ENCODE data around the gene INSC.

INSC gene

DNA sequence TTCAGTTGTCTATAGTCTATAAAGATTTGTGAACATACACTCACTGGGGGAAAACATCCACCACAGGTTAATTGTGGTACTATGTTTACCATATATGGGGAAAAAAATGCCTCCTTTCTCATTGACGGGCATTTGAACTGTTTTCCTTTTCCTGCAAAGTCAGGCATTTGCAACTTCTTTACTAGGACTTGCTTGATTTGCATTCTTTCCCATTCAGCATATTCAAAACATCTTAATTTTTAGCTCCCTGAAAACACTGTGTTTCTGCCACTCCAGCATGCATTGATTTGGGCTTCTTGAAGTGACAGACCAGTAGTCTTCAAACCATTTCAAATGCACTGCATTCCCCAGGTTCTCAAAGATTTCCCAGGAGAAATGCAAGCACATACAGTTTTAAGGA, 67.6 kb downstream of the INSC start:
- TF ChIP-seq, protein P1, sequence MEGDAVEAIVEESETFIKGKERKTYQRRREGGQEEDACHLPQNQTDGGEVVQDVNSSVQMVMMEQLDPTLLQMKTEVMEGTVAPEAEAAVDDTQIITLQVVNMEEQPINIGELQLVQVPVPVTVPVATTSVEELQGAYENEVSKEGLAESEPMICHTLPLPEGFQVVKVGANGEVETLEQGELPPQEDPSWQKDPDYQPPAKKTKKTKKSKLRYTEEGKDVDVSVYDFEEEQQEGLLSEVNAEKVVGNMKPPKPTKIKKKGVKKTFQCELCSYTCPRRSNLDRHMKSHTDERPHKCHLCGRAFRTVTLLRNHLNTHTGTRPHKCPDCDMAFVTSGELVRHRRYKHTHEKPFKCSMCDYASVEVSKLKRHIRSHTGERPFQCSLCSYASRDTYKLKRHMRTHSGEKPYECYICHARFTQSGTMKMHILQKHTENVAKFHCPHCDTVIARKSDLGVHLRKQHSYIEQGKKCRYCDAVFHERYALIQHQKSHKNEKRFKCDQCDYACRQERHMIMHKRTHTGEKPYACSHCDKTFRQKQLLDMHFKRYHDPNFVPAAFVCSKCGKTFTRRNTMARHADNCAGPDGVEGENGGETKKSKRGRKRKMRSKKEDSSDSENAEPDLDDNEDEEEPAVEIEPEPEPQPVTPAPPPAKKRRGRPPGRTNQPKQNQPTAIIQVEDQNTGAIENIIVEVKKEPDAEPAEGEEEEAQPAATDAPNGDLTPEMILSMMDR (IDR thresholded peaks at IDR 0.05; ENCODE audit: borderline replicate concordance, insufficient read depth, low read depth, low read length): no peak
- H3K4me3 ChIP-seq (ENCODE audit: low read depth, low read length): no peak overlapping the region

DNA sequence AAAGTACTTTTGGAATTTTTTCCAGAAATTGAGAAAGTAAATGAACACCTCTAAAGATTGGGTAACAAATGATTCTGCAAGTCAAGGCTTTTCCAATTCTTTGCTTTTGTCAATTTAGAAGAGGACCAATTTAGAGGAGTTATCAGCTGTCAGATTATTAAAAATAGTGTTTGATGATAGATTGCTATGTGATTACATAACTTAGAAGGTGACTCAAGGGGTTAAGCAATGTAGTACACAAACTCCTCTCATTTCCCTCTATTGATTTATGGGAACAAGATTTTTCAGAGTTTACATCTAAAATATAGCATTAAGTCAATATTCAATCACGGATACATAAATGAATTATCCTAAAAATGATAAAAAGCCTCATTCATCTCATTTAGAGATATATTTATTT, 70.3 kb downstream of the INSC start:
- no peak overlapping the region for H3K4me3 ChIP-seq (ENCODE audit: low read depth, low read length)
- TF ChIP-seq, protein P1 (IDR thresholded peaks at IDR 0.05; ENCODE audit: borderline replicate concordance, insufficient read depth, low read depth, low read length): no peak

DNA sequence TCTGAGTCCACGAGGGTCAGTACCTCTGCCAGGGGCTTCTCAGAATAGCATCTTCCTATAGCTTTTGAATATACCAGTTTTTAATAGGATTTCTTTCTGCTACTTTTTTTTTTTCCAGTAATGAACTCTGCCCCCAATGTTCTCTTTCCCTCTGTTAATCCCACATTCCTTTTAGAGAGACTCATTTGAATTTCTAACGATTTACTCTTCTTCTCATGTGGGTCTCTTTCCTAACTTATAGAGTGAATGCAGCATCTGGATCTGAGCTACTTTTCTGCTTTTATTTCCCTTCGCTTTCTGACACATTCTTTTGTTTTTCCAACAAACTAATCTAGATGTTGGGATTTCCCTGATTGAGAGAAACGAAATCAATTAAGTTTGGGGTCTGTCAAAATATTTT, 71.4 kb downstream of the INSC start:
- H3K4me3 ChIP-seq (ENCODE audit: low read depth, low read length): no peak overlapping the region
- TF ChIP-seq, protein P1 (IDR thresholded peaks at IDR 0.05; ENCODE audit: borderline replicate concordance, insufficient read depth, low read depth, low read length): no peak

DNA sequence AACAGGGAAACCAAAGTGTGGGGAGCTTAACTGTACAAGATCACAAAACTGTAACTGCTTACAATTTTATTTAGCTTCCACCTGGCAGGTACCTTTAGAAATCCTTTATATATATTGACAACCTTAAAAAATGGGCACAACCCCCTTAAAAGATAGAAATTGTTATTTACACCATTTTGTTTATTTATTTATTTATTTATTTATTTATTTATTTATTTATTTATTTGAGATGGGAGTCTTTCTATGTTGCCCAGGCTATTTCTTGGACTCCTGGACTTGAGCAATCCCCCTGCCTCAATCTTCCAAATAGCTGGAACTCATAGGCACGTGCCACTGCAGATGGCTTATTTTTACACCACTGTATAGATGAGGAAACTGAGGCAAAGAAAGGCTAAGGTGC, 74.5 kb downstream of the INSC start:
- TF ChIP-seq, protein P1 (IDR thresholded peaks at IDR 0.05; ENCODE audit: borderline replicate concordance, insufficient read depth, low read depth, low read length): no peak
- H3K4me3 ChIP-seq (ENCODE audit: low read depth, low read length): no peak overlapping the region

DNA sequence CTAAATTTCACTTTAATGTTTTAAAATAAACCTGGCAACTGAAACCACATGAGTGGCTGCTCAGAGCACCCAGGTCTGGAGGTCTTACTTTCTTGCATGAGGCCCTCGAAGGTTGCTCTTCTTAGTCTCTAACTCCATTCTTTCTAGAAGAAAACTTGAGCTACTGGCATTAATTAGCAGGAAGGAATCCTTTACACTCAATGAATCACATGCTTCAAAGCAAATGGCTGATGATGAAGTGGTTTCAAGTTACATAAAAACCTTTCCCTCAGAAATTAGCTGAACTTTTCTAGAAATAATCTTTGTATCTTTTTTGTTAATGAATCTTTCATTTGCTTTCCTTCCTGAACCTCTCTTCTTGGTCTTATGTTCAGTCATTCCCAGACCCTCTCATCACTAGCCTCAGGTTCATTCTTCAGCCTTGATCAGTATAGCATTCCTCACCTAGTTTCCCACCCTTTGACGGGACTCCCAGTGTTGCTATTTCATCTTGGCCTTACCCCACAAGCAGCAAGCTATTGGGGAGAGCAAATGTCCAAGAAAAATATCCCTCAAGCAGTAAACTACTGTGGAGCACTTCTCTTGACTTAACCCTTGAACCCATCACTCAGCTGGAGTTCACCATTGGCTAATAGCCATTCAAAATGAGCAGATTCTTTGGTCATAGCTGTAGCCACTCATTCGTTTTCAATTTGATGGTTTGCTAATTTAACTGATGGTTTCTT, 75.1 kb downstream of the INSC start:
- TF ChIP-seq, protein P1 (IDR thresholded peaks at IDR 0.05; ENCODE audit: borderline replicate concordance, insufficient read depth, low read depth, low read length): no peak
- no peak overlapping the region for H3K4me3 ChIP-seq (ENCODE audit: low read depth, low read length)

DNA sequence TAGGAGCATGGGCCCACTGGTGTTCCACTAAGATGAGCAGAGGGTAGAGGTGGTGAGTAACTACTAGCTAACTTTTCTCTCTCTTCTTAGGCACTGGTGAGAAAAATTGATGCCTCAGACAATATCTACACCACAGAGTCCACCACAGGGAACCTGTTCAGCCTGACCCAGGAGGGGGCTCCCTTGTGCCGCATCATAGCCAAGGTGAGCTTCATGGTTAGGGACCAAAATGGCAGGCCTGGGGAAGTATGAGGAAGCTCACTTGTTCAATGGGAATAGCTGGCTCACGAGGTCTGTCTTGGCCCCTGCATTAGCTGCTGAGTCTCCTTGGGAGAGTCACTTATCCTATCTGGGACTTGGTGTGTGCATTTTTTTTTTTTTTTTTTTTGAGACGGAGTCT, 75.9 kb downstream of the INSC start:
- TF ChIP-seq, protein P1 (IDR thresholded peaks at IDR 0.05; ENCODE audit: borderline replicate concordance, insufficient read depth, low read depth, low read length): no peak
- no peak overlapping the region for H3K4me3 ChIP-seq (ENCODE audit: low read depth, low read length)

DNA sequence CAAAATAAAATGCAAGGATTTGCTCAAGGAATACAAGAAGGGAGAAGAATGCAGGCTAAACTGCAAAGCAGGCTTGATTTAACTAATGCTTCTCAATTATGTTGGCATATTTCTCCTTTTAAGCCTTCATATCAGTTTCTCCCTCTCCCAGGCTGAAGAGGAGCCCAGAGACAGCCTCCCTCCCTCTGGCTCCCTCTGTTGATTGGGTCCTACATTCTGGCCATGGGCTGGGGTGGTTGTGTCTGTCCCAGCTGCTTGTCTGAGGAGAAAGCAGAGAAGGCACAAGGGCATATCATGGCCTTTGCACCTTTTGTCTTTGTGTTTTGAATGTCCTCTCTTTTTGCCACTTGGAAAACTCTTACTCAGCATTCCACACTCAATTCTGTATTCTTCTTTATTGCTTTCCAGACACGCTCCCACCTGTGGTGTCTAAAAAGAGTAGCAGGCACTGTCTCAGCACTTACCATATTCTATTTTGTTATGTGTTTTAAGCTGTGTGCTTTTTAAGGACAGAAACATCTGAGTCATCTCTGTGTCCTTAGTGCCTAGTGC, 77.4 kb downstream of the INSC start:
- TF ChIP-seq, protein P1 (IDR thresholded peaks at IDR 0.05; ENCODE audit: borderline replicate concordance, insufficient read depth, low read depth, low read length): no peak
- H3K4me3 ChIP-seq (ENCODE audit: low read depth, low read length): no peak overlapping the region

All from GM12875 (cell line).